CD4-positive, alpha-beta memory T cell (primary cell): ENCODE results near the gene GATD1. TPM values are rescaled to one million over a fixed set of nuclear protein-coding genes. Genes with fewer than 3 reads are reported as not detected.
A peak's percentile ranks its signal among the peaks of the same experiment; 100 is the strongest.

Experiments used
- CTCF ChIA-PET: fragments of 350-600 bp; sonication (Branson Sonifier 250); formaldehyde crosslinking; loops from one replicate; lab custom pipeline; 2021; ENCODE audit warnings: inconsistent platforms; ENCODE audit not compliant: partially characterized antibody; lab: Charles Lee
- POLR2A ChIA-PET: fragments of 350-600 bp; sonication (Branson Sonifier 250); formaldehyde crosslinking; loops from one replicate; lab custom pipeline; 2021; ENCODE audit not compliant: partially characterized antibody; lab: Charles Lee
- DNase-seq, 5 donors: peaks; one replicate each; pipeline versions ENCODE4 v3.0.0 to v3.0.0-alpha.2; 2020 to 2022; ENCODE audit warnings: mixed read lengths in 1 of 5
- H3K27ac ChIP-seq: one replicate; pipeline ENCODE4 v1.7.0; 2013; ENCODE audit warnings: low read depth, low read length
- H3K27me3 ChIP-seq: 2 replicates; pipeline ENCODE4 v1.7.0; 2013; ENCODE audit warnings: mild to moderate bottlenecking, low read length, moderate library complexity; ENCODE audit not compliant: insufficient read depth
- H3K36me3 ChIP-seq: 2 replicates; pipeline ENCODE4 v1.7.0; 2013; ENCODE audit warnings: mild to moderate bottlenecking, low read length, moderate library complexity; ENCODE audit not compliant: insufficient read depth
- H3K4me1 ChIP-seq: 2 replicates; pipeline ENCODE4 v1.7.0; 2013; ENCODE audit warnings: mild to moderate bottlenecking, low read length, moderate library complexity; ENCODE audit not compliant: insufficient read depth
- H3K4me3 ChIP-seq, 2 donors: one replicate each; pipeline ENCODE4 v1.7.0; 2013; ENCODE audit warnings: low read length in 2 of 2, mild to moderate bottlenecking in 1 of 2
- H3K9me3 ChIP-seq, 2 donors: one replicate each; pipeline ENCODE4 v1.7.0; 2013; ENCODE audit warnings: low read length in 2 of 2, control low read depth in 1 of 2; ENCODE audit not compliant: control insufficient read depth in 1 of 2
- H3K27ac Mint-ChIP-seq, 7 donors: one replicate each; pipeline ENCODE4 v1.8.0; 2020 to 2021; ENCODE audit warnings: mixed read lengths in 7 of 7, mild to moderate bottlenecking in 6 of 7, inconsistent platforms in 3 of 7, moderate library complexity in 3 of 7
- H3K27me3 Mint-ChIP-seq, 2 donors: one replicate each; pipeline ENCODE4 v1.8.0; 2020 to 2021; ENCODE audit warnings: mixed read lengths in 2 of 2
- H3K36me3 Mint-ChIP-seq, 2 donors: one replicate each; pipeline ENCODE4 v1.8.0; 2020 to 2021; ENCODE audit warnings: mixed read lengths in 2 of 2, inconsistent platforms in 1 of 2, mild to moderate bottlenecking in 1 of 2
- H3K4me1 Mint-ChIP-seq, 4 donors: one replicate each; pipeline ENCODE4 v1.8.0; 2020 to 2021; ENCODE audit warnings: mixed read lengths in 4 of 4, mild to moderate bottlenecking in 1 of 4
- H3K4me3 Mint-ChIP-seq, 8 donors: one replicate each; pipeline ENCODE4 v1.8.0; 2020 to 2021; ENCODE audit warnings: mixed read lengths in 8 of 8, mild to moderate bottlenecking in 7 of 8, moderate library complexity in 6 of 8, inconsistent platforms in 3 of 8
- H3K9me3 Mint-ChIP-seq, 8 donors: one replicate each; pipeline ENCODE4 v1.8.0; 2020 to 2021; ENCODE audit warnings: mixed read lengths in 8 of 8, mild to moderate bottlenecking in 5 of 8, inconsistent platforms in 3 of 8, moderate library complexity in 1 of 8
- intact Hi-C: fragments of 100-400 bp; cut with micrococcal nuclease; formaldehyde crosslinking; loops from one replicate; pipeline ENCODE4 v1.15.1; 2023
- polyA plus RNA-seq, 2 donors: library from polyadenylated mRNA; unstranded; fragments of 300-500 nt; fragmentation: Illumina TruSeq; gene quantifications; one replicate each; pipeline ENCODE4 v1.2.3, GENCODE V29; 2021
- total RNA-seq, 2 experiments: library from RNA; stranded (reverse); gene quantifications; one replicate each; pipeline ENCODE4 v1.2.3, GENCODE V29; 2021

The GATD1 gene
- total and polyA plus RNA-seq, 4 experiments from 2014 or later, result 4.3 to 64.9 (median 33.3) TPM

GRCh38 chr11:760236-760635, 17.1 kb downstream of the GATD1 start:
- no peak for DNase-seq
- Mint-ChIP-seq H3K4me1 (no peaks in the 10 kb centered on the region), H3K4me3 (no peak overlapping the region), H3K9me3 (no peaks in the 10 kb centered on the region), H3K27ac (peak overlapping the region in 1 of 7 donors; percentile 47), H3K36me3 (peaks cover 12 to 52% of the 10 kb centered on the region in 2 donors), H3K27me3 (no peaks in the 10 kb centered on the region)
- POLR2A ChIA-PET, result no interaction called here
- H3K27ac ChIP-seq, result no peak overlapping the region
- H3K4me1 ChIP-seq, result no peaks in the 10 kb centered on the region
- intact Hi-C loops, result loop anchor here (5.0 kb wide), 1 partner anchor 37 kb away; the partner anchor contains the start of gene SLC25A22
- H3K9me3 ChIP-seq, result no peaks in the 10 kb centered on the region
- CTCF ChIA-PET, result interaction anchor here (0.7 to 1.2 kb wide), 3 partner anchors 10 to 34 kb away, joined by 3 to 6 read pairs (median 3); no protein-coding TSS in a partner anchor
- H3K4me3 ChIP-seq, result no peak overlapping the region
- no peaks in the 10 kb centered on the region for H3K27me3 ChIP-seq
- H3K36me3 ChIP-seq, result peaks cover 52% of the 10 kb centered on the region

- Mint-ChIP-seq H3K9me3 (no peaks in the 10 kb centered on the region), H3K27me3 (no peaks in the 10 kb centered on the region), H3K36me3 (peaks cover 0 to 3% of the 10 kb centered on the region in 2 donors), H3K4me1 (peaks cover 13 to 29% (median 21%) of the 10 kb centered on the region in 4 donors), H3K27ac (peak overlapping the region in 3 of 7 donors; percentile 29 to 60 (median 36)), H3K4me3 (peak overlapping the region in 5 of 8 donors; percentile 25 to 71 (median 46))
- intact Hi-C loops, result no loop called here
- Histone ChIP-seq H3K27me3 (no peaks in the 10 kb centered on the region), H3K27ac (no peak overlapping the region), H3K9me3 (no peaks in the 10 kb centered on the region), H3K36me3 (no peaks in the 10 kb centered on the region), H3K4me3 (no peak overlapping the region), H3K4me1 (peaks cover 31% of the 10 kb centered on the region)
- ChIA-PET POLR2A (interaction anchor here (1.0 kb wide), 1 partner anchor 15 kb away, joined by 3 read pairs; no protein-coding TSS in a partner anchor), CTCF (interaction anchor here (0.6 to 0.9 kb wide), 2 partner anchors 10 to 244 kb away, joined by 3 to 4 read pairs; no protein-coding TSS in a partner anchor)
- no peak for DNase-seq
Observed at GRCh38 chr11:749731-750130, 27.6 kb downstream of the GATD1 start.

GRCh38 chr11:748007-748359, 29.3 kb downstream of the GATD1 start:
- DNase-seq, result no peak
- Mint-ChIP-seq H3K27ac (peak overlapping the region; percentile 52 to 87 (median 75)), H3K4me3 (peak overlapping the region; percentile 75 to 89 (median 82)), H3K4me1 (peaks cover 12 to 29% (median 21%) of the 10 kb centered on the region in 4 donors), H3K27me3 (no peaks in the 10 kb centered on the region), H3K36me3 (peaks cover 0 to 3% of the 10 kb centered on the region in 2 donors), H3K9me3 (no peaks in the 10 kb centered on the region)
- Histone ChIP-seq H3K9me3 (no peaks in the 10 kb centered on the region), H3K36me3 (no peaks in the 10 kb centered on the region), H3K4me3 (peak overlapping the region; percentile 58 to 87), H3K27ac (peak overlapping the region; percentile 67), H3K4me1 (peaks cover 31% of the 10 kb centered on the region), H3K27me3 (no peaks in the 10 kb centered on the region)
- ChIA-PET CTCF (interaction anchor here (0.9 to 2.7 kb wide), 11 partner anchors 9 to 226 kb away, joined by 3 to 11 read pairs (median 3); no protein-coding TSS in a partner anchor), POLR2A (interaction anchor here (0.9 to 3.9 kb wide), 13 partner anchors 9 to 212 kb away, joined by 3 to 30 read pairs (median 5); partner anchors contain the start of genes GATD1, HRAS, PIDD1 and TMEM80)
- intact Hi-C loops, result no loop called here

GRCh38 chr11:747158-748006, 29.9 kb downstream of the GATD1 start, which contains the start of gene TALDO1:
TALDO1 (plus strand) TSS chr11:747464; CDS start chr11:747482, 18 bp downstream.
- no peaks in the 10 kb centered on the region for H3K36me3 ChIP-seq
- H3K27me3 ChIP-seq, result no peaks in the 10 kb centered on the region
- peaks cover 31% of the 10 kb centered on the region for H3K4me1 ChIP-seq
- Mint-ChIP-seq H3K27ac (peak within 1 kb of the TSS; percentile 79 to 92 (median 86)), H3K27me3 (no peaks in the 10 kb centered on the region), H3K9me3 (no peaks in the 10 kb centered on the region), H3K4me1 (peaks cover 11 to 29% (median 21%) of the 10 kb centered on the region in 4 donors), H3K36me3 (peaks cover 0 to 2% of the 10 kb centered on the region in 2 donors), H3K4me3 (peak within 1 kb of the TSS; percentile 82 to 89 (median 87))
- peak within 1 kb of the TSS; percentile 67 for H3K27ac ChIP-seq
- CTCF ChIA-PET, result interaction anchor here (1.1 to 2.7 kb wide), 8 partner anchors 10 to 192 kb away, joined by 3 to 11 read pairs (median 4); no protein-coding TSS in a partner anchor
- intact Hi-C loops, result loop anchor here (1.0 to 2.0 kb wide), 2 partner anchors 19 to 29 kb away; partner anchors contain the start of gene GATD1
- peak within 1 kb of the TSS; percentile 58 to 87 for H3K4me3 ChIP-seq
- DNase-seq, result peak; percentile 62 to 80 (median 65)
- no peaks in the 10 kb centered on the region for H3K9me3 ChIP-seq
- POLR2A ChIA-PET, result interaction anchor here (0.9 to 3.9 kb wide), 15 partner anchors 10 to 211 kb away, joined by 3 to 30 read pairs (median 4); partner anchors contain the start of genes GATD1, HRAS, PIDD1 and TMEM80

- Mint-ChIP-seq H3K4me1 (peaks cover 11 to 29% (median 20%) of the 10 kb centered on the region in 4 donors), H3K27ac (peak overlapping the region; percentile 67 to 92 (median 83)), H3K36me3 (no peaks in the 10 kb centered on the region), H3K27me3 (no peaks in the 10 kb centered on the region), H3K9me3 (no peaks in the 10 kb centered on the region), H3K4me3 (peak overlapping the region; percentile 82 to 89 (median 87))
- intact Hi-C loops, result loop anchor here (1.0 to 2.0 kb wide), 2 partner anchors 18 to 30 kb away; partner anchors contain the start of gene GATD1
- H3K27me3 ChIP-seq, result no peaks in the 10 kb centered on the region
- POLR2A ChIA-PET, result interaction anchor here (0.9 to 3.9 kb wide), 12 partner anchors 9 to 211 kb away, joined by 3 to 30 read pairs (median 6); partner anchors contain the start of genes GATD1, HRAS, PIDD1 and TMEM80
- H3K36me3 ChIP-seq, result no peaks in the 10 kb centered on the region
- H3K4me3 ChIP-seq, result peak overlapping the region; percentile 0 to 58
- CTCF ChIA-PET, result interaction anchor here (1.3 to 2.7 kb wide), 4 partner anchors 20 to 192 kb away, joined by 3 to 11 read pairs (median 8); no protein-coding TSS in a partner anchor
- H3K27ac ChIP-seq, result peak overlapping the region; percentile 67
- H3K9me3 ChIP-seq, result no peaks in the 10 kb centered on the region
- DNase-seq, result peak in 4 of 5 donors; percentile 29 to 59 (median 38)
- peaks cover 31% of the 10 kb centered on the region for H3K4me1 ChIP-seq
Observed at GRCh38 chr11:746289-747157, 30.8 kb downstream of the GATD1 start.

GRCh38 chr11:745428-745827, 31.9 kb downstream of the GATD1 start:
- Mint-ChIP-seq H3K9me3 (no peaks in the 10 kb centered on the region), H3K4me1 (peaks cover 11 to 25% (median 20%) of the 10 kb centered on the region in 4 donors), H3K27ac (peak overlapping the region in 1 of 7 donors; percentile 37), H3K36me3 (no peaks in the 10 kb centered on the region), H3K27me3 (no peaks in the 10 kb centered on the region), H3K4me3 (peak overlapping the region in 3 of 8 donors; percentile 36 to 51 (median 36))
- no peaks in the 10 kb centered on the region for H3K36me3 ChIP-seq
- CTCF ChIA-PET, result interaction anchor here (0.8 kb wide), 1 partner anchor 49 kb away, joined by 3 read pairs; no protein-coding TSS in a partner anchor
- no peaks in the 10 kb centered on the region for H3K9me3 ChIP-seq
- H3K27me3 ChIP-seq, result no peaks in the 10 kb centered on the region
- no peak overlapping the region for H3K27ac ChIP-seq
- DNase-seq, result no peak
- intact Hi-C loops, result no loop called here
- H3K4me3 ChIP-seq, result no peak overlapping the region
- POLR2A ChIA-PET, result interaction anchor here (3.9 kb wide), 1 partner anchor 19 kb away, joined by 30 read pairs; no protein-coding TSS in a partner anchor
- H3K4me1 ChIP-seq, result peaks cover 31% of the 10 kb centered on the region
